NCI-H82 treated with DMSO at 0.1 percent for 48 hours (cell line): ENCODE data around the gene LHX1.

Experiments
- DNase-seq: peaks from one replicate; lab custom pipeline; 2025; ENCODE audit not compliant: unreplicated experiment; lab: John Stamatoyannopoulos, UW

The LHX1 gene

DNA sequence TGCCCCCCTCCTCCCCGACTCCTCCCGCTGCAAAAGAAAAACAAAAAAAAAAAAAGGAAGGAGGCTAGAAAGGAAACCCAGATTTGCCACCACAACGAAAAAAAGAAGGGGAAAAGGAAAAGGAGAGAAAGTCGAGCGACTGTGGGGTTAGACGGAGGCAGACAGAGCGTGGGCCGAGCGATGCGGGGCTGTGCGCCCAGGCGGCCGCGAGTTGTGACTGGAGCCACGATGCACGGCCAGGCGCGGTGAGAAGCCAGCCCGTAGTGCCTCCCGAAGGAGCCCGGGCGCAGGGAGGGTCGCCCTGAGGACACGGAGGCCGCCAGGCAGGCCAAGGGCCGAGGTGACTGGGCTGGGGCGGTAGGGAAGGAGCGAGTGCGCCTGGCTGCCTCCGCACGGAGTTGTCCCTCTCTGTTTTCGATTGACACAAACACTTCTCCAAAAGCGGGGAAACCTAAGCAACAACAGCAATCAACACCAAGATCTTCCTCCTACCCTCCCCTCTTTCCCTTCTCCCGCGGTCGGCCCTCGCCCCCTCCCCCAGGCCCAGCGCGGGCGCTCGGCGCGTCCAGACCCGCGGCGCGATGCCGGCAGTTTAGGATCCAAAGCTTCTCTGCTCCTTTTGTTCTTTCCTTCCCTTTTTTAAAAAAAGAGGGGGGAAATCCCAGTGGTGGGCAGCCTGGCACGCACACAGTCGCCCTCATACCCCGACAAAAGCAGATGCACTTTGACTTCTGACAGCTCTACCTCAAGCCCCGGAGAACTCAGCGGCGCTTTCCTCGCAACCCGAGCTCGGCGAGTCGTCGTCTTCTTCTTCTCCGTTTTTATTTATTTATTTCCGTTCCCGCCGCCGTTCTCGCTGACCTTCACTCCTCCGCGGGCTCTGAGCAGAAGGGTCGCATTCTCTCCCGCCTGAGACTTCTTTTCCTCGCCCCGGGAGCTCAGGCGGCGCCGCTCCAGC lies at the start of gene LHX1:
Gene LHX1 (plus strand): TSS at position 475 of the 958 bp plus-strand sequence. CDS start 723 bp downstream, outside the sequence.
- DNase-seq: no peak

DNA sequence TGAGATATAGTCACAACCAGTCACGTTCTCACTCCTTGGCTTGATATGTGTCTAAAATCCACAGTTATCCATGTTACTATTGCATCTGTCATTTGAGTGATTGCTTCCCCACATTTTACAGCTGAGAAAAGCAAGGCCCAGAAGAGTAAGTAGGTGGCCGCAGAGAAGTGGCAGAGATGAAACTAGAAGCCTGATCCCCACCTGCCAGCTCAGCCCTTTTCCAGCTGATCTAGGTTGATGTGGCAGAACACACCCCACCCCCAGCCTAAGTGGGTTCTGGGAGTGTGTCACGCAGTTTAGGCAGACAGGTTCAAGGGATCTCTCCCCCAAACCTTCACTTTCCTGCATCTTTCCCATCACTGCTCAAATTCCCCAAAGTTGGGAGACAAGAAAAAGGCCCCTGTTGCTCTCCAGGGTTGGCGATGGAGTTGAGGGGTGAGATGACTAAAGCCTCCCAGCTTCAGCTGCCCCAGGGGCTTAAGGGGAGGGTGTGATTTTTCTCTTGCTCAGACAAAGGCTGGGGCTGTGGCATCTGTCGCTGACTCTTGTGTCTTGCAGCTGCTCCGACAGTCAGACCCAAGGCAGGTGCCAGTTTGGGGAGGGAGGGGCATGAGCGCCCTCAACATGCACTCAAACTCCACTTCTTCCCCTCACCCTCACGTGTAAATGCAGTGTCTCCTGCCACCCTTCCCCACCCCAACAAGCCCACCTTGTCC lies 48.9 kb upstream of the LHX1 start:
- no peak for DNase-seq

- no peak for DNase-seq
Measured at GRCh38 chr17:36889770-36890349, 47.4 kb upstream of the LHX1 start.

- DNase-seq: no peak
Measured at GRCh38 chr17:36890398-36891168, 46.7 kb upstream of the LHX1 start.

- DNase-seq: no peak
Measured at GRCh38 chr17:36892112-36892838, 45.0 kb upstream of the LHX1 start.

GRCh38 chr17:36894177-36894576 lies 43.1 kb upstream of the LHX1 start:
- DNase-seq: no peak

DNA sequence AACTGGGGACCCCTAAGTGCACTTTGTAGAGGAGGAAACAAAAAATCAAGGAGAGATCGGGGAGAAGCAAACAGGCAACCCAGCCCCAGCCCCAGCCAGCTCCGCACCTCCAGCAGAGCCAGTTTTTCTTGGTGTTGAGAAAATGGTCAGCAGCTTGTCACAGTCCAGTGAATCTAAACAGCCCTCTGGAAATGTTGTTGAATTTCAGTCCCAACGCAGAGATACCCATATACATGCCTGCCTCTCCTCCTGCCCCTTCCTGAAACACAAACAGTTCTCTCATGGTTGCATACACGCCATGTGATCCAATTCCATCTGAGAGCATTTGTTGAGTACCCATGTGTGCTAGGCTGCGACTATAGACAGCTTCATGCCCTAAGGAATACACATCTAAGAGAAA lies 42.4 kb upstream of the LHX1 start:
- DNase-seq: no peak

DNA sequence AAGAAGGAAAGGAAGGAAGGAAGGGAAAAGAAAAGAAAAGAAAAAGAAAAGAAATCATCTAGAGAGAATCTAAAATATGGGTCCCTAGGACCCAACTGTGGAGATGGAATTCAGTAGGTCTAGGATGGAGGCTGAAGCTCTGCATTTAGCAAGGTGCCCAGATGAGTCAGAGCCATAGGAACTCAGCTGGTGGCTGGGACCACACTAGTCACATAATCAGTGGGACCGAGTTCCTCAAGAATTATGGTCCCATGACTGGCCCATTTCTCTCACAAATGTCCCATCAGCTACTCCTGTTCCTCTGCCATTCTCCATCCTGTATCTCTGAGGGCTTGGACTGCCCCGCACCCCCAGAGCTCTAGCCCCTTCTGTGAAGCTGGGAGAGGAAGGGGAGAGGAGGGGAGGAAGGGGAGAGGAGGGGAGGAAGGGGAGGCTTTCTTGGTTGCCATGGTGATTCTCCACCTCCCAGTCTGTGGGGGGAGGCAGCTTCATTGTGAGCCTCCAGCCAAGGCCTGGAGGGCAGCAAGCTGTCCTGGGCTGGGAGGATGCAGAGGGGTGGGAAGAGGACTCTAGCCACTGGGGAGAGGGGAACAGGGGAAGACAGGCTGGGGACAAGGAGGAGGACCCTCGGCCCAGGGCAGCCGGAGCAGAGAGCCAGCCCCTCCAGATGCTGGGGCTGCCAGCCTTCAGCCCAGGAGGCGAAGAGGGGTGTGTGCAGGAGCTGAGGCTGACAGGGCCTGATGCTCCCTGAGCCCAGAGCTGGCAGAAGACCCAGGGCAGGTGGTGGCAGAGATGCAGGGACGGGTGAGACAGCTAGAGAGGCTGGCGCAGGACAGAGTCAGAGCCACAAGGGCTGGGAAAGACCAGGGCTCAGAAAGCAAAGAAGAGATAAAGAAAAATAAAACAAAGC lies 37.8 kb upstream of the LHX1 start:
- DNase-seq: no peak

DNA sequence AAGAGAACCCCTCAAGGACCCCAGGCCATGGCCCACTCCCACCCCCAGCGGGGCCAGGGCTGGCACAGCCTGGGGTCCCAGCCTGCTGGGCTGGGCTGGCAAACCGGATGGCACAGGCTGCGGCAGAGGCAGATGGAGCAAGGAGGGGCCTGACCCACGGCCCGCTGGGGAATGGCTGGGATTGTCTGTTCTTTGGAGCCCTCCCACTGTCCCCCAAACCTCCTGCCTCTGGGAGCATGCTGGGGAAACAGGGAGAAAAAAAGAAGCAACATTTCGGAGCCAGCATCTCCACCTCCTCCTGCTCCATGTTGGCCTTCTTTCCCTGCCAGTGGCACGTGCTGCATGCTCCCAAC lies 37.1 kb upstream of the LHX1 start:
- DNase-seq: no peak

GRCh38 chr17:36901506-36901905 lies 35.8 kb upstream of the LHX1 start:
- no peak for DNase-seq

GRCh38 chr17:36907407-36907806 lies 29.9 kb upstream of the LHX1 start:
- no peak for DNase-seq

GRCh38 chr17:36910513-36910912 lies 26.8 kb upstream of the LHX1 start:
- DNase-seq: no peak

DNA sequence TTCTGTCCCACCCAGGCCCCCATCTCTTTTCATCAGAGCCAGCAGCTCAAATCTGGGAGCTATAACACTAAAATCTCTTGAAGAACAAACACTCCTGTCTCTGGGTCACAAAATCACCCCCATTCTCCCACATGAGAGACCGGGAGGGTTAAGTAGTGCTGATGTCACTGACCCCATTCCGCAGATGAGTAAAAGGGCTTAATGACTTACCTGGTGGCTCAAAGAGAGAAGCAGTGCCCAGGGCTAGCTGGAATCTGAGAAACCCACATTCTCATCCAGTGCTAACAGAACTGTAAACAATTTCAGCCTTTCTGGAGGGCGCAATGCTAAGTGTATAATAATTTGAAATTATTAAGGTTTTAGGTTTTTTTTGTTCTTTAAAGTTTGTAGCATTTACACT lies 26.3 kb upstream of the LHX1 start:
- DNase-seq: no peak

- no peak for DNase-seq
Measured at GRCh38 chr17:36913132-36913531, 24.1 kb upstream of the LHX1 start.

DNA sequence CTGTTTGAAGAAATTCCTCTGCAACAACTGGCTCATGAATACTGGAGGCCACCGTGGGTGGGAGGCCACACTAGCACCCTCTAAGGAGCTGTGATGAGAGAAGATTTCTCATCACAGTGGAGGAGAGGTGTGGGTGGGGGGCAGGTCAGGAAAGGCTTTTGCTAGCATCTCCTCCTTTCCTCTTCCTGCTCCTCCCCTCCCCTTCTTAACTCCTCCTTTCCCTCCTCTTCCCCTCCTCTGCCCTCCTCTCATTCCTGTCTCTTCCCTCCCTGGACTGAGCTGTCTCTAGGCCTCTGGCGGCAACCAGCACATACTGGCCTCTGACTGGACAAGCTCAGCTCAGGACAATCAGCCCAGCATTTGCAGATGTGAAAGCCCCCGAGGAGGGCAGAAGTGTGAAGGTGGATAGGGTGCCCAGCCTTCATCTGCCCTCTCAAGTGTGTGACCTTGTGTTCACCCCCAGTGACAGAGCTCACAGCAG lies 19.0 kb upstream of the LHX1 start:
- peak; percentile 31 for DNase-seq

- no peak for DNase-seq
Measured at GRCh38 chr17:36919407-36919968, 17.8 kb upstream of the LHX1 start.

DNA sequence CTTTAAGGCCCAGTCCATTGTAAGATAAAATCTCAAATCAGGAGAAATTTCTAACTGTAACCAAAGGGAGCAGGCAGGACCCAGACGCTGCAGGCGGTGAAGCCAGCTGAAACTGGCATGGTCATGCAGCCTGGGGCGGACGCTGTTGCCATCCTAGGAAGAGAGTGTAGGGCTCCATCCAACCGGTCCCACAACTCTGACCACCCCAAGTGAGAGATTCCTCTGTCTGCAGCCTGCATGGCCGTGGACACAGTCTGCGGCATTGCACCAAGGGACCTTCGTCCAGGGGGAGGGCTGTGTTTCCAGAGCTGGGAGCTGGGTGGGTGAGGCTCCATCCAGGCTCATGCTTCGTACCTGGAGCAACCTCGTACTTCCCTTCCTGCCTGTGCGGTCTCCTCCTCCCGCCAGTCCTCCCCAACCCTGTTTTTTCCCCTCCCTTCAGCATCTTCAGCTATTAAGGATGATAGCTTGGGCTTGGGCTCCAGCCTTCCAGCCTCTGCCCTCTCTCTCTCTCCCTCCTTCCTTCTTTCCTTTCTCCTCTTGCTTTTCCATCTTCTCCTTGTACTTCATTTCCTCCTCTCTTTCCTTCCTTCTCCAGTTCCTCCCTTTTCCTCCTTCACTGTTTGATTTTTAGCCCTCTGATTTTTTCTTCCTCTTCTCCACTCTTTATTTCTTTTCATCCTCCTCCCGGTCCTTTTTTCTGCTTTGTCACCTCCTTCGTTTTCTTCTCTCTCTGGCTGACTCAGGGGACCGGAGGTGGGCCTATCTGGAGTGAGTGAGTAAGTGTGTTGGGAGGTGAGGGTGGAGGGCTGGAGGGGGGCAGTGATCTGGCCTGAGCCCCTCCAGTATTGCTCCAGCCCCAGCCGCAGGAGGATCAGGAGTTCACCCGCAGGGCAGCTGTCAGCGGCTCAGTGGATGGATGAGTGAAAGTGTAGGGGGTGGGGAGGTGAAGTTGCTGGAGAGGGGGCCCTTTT lies 17.0 kb upstream of the LHX1 start:
- DNase-seq: peak; percentile 78
